Fibroblast of upper back skin (primary cell): ENCODE data around the gene NT5DC4.

ENCODE experiments used
- DNase-seq: peaks from one replicate; pipeline ENCODE4 v3.0.0-alpha.2; 2013

The NT5DC4 gene

DNA sequence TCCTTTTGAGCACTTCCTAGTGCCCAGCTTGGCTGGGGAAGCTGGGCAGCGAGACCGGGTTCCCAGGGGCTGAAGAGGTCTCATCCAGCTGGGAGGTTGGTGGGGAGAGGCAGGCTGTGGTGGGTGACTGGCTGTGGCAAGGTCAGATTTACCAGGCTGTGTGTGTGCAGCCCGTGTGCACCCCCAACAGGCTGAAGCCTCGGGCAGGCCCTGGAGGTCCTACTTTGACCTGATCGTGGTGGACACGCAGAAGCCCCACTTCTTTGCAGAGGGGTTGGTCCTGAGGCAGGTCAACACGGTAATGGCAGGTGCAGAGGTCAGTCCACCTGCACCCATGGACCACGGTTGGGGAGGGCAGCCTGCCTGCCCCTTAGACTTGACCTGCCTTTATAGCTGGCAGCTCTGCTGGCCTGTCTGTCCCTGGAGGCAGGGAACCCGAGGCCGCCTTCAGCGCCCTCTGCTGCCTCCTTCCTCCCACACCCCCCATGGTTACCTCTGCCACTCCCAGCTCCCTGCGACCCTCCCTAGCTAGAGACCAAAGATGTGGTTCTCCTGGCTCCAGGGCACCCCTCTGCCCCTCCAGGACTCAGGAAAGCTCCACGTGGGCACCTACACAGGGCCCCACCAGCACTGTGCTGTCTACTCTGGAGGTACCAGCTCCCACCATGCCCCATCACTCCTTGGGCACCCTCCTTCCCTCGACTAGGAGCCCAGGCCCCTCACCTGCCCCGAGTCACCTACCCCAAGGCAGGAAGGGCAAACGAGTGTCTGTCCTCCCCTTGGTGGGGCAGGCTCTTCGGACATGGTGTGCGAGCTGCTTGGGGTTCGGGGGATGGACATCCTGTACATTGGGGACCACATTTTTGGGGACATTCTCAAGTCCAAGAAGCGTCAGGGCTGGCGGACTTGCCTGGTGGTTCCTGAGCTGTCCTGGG, 4.0 kb downstream of the NT5DC4 start:
- DNase-seq, result no peak

DNA sequence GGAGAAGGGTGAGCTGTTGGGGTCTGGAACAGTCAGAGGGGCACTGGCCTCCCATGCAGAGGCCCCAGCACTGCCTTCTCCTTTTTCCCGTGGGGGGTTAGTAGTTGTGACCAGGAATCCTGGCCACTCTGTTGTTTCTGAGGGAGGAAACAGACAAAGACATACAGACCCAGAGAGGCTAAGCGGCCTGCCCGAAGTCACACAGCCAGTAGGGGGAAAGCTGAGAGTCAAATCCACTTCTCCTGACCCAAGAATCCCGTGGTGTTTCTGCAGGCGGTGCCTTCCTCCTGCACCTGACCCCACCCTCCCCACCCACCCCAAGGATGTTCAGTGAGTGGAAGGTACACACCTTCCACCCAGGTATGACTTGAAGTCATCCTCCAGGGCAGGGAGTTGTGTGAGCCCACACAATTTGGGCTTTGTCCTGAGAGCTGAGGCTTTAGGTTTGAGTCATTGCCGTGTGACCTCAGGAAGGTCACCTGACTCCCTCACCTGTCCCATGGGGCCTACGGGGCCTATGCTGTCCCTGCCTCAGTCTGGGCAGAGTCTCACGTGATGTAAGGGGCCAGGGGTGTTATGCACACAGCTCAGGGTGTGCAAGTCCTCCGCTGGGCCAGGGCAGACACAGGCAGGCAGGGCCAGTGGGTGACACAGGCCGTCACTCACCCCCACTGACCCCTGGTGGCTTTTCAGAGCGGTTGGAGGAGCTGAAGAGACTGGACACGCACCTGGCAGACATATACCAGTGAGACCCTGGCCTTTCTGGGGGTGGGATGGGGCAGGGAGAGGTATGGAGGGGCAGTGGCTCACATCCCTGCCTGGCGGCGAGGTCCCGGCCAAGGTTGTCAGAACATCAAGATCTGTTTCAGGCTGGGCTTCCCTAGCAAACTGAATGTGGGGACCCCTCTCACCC, 5.0 kb downstream of the NT5DC4 start:
- DNase-seq, result no peak

DNA sequence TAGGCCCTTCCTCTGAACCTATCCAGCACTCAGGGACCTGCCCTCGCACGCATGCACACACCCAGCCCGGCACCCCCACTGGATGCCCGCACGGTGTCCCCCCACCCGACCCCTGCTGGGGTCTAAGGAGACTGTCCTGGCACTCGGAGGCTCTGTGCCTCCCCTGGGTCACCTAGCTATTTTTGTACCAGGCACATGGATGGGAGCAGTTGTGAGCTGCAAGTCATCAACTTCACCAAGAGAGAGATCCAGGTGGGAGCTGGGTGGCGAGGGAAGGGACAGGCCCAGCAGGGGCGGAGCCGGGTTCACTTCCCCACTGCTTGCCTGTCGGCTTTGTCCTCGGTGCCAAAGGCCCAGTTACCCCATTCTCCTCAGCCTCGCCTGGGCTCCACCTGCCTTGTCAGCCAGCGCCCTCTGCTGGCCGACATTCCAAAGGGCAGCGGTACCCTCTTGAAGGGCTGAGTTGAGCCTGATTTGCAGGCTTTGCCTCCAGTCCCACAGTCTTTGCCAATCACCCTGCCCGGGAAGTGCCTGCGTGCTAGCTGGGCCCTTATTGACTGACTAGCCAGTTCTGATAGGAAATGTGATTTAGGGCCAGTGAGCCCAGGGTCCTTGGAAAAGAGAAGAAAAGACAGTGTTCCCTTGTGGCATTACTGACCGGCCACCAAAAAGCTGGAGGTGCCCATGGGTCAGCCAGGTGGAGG, 5.8 kb downstream of the NT5DC4 start:
- peak; percentile 88 for DNase-seq

GRCh38 chr2:112727276-112728028, 6.6 kb downstream of the NT5DC4 start:
- DNase-seq, result no peak

DNA sequence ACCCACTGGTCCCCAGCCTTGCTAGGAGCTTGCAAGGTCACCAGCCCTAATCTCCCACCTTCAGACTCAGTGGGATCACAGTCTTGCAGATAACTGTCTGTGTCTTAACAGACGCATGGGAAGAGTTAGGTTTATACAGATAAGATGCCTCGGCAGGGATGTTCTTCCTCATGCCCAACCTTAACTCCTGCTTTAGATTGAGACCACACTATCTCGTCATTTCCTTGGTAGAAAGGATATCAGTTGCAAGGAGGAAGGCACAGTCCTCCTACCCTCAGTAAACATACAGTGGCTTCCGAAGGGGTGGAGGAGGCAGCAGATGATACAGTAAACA, 7.2 kb downstream of the NT5DC4 start:
- no peak for DNase-seq

DNA sequence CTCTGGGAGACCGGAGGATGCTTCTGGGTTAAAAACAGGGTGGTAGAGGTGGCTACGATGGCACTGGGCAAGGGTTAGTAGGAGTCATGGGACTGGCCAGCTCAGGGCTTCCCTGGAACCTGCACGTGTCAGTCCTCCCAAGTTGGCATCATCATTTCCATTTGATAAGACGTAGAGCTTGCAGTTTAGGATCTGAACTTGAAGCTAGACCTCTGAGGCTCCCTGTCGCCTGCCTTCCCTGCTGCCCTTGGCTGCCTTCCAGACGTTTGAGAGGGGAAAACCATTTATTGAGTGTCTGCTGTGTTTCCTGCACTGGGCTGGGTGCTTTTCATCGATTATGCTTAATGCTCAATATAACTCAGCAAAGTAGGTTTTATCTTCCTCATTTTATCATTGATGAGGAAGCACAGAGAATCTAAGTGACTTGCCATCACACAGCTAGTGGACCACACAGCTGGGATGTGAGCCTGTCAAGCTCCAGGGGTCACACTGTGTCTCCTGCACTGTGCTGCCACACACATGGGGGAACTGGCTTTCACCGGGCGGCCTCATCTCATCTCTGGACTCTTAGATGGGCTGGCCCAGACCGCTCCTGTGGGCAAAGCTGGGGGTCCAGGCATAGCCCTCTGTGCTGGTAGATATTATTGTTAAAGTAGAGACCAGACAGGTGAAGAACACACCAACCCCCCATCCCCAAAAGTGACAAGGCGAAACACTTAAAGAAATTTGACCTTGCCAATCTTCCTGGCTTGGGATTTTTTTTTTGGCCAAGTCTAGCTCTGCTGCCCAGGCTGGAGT, 7.8 kb downstream of the NT5DC4 start:
- no peak for DNase-seq

- no peak for DNase-seq
These were observed 9.4 kb downstream of the NT5DC4 start for GRCh38 chr2:112730216-112730615.

- DNase-seq, result no peak
These were observed 10.0 kb downstream of the NT5DC4 start for GRCh38 chr2:112730791-112731190.

DNA sequence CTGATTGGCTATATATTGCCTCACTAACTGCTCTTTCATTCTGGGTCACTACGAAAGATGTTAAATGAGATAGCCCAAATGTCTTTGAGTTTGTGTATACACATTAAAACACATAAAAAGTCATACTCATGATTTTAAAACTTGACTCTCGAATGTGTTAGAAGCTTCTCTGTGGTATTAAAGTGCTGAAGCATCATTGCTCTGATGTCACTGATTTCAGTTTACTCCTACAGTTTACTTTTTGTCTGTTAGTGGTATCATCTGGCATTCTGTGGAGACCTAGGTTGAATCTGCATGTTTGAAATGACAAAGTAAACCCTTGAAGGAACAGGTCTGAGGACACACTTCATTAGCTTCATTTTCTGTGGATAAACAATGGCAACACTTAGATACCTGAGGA, 10.7 kb downstream of the NT5DC4 start:
- no peak for DNase-seq

DNA sequence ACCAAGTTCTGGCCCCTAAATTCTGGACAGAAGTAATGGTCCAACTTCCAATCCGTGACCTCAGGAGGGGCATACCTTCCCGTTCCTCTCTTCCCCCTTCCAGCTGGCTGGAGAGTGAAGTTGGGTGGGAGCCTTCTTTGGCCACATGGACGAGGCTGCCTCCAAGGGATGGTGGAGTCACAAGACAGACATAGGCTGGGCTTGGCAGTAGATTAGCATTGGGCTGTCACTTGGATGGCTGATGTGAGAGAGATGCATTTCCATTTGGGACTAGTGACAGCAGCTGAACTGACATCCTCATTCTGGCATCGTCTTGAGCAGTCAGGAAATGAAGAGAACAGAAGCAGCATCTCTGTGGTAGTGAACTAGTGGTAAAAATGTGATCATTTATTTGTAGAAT, 12.6 kb downstream of the NT5DC4 start:
- DNase-seq, result no peak

DNA sequence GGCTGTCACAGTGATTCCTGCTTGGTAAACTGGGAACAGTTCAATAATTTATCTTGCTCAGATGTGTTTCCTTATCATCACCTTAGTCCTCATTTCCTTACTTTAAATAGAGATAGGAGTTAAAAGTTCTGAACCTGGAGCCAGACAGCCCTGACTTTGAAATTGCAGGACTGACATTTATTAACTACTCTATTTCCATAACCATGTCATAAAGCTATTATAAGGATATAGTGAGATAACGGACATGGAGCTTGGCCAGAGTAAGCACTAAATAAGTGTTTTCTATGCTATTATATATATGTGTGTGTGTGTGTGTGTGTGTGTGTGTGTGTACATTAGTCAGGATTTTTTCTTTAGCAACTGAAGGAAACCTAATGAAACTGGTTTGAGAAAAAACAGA, 13.1 kb downstream of the NT5DC4 start:
- DNase-seq, result no peak

GRCh38 chr2:112737542-112738232, 16.9 kb downstream of the NT5DC4 start:
- no peak for DNase-seq

DNA sequence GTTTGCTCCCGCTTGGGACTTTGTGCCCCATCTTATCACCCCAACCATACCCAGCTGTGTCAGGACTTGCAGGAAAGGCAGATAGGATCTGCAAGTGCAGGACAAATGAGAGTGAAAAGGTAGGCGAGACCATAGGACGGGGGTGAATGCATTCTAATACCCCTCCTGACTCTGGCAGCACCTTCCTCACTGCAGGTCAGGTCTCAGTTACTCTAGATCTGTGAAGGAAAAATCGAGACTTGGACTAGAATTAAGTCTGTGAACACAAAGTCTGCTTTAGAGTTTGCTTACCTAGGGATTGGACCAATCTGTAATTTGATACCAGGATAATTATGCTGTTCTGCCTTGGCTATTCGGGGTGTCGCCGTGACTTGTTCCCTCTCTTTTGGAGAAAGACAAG, 19.7 kb downstream of the NT5DC4 start:
- no peak for DNase-seq

- peak; percentile 73 for DNase-seq
These were observed 29.1 kb downstream of the NT5DC4 start for GRCh38 chr2:112749755-112750559.

GRCh38 chr2:112750560-112750843, 29.7 kb downstream of the NT5DC4 start:
- DNase-seq, result peak; percentile 34

GRCh38 chr2:112751451-112752197, 30.8 kb downstream of the NT5DC4 start:
- DNase-seq, result no peak

DNA sequence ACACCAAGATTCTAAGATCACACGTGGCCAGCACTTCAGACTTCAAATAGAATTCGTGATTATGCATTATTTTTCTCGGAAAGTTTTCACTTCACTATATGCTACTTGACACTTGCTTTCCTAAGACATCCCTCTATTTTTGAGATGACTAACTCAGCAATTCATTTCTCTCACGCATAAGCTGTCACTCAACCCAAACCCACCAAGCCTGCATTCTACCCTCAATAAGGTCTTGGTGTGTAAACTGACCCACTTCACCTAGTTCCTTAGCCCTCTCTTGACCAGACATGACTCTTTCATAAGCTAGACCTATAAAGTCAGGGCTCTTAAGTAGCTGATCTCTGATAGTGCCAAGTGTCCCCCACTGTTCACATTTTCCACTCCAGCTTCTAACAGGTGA, 31.8 kb downstream of the NT5DC4 start:
- DNase-seq, result no peak

DNA sequence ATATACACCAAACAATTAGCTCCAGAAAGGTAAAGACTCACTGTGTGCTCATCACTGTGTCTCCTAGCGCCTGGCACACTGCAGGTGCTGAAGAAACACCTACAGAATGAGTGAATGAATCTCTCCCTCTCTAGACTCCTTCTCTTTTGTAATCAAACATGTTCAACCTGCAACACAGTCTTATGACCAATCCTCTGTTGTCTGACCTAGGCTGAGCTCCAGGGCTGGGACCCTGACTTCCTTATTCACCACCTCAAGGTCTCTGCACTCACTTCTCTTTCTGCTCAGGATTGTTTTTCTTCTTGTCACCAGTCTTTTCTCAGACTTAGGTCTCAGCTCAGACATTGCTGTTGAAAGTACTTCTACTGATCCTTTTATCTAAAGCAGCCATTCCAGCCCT, 33.7 kb downstream of the NT5DC4 start:
- DNase-seq, result no peak

- no peak for DNase-seq
These were observed 34.6 kb downstream of the NT5DC4 start for GRCh38 chr2:112755444-112755843.

- no peak for DNase-seq
These were observed 35.4 kb downstream of the NT5DC4 start for GRCh38 chr2:112756207-112756606.
